Fibroblast of pulmonary artery (primary cell): ENCODE data around the gene SKOR1.

Experiments
- DNase-seq: peaks from one replicate; pipeline ENCODE4 v3.0.0-alpha.2; 2010; ENCODE audit warnings: low read depth
- H3K4me3 ChIP-seq: replicated peaks from 2 replicates; pipeline ENCODE4 v1.5.1; 2011; ENCODE audit warnings: low read depth, mild to moderate bottlenecking, control low read depth, low read length, moderate library complexity
- TF ChIP-seq, protein P1 (sequence below): IDR thresholded peaks from 2 replicates; pipeline ENCODE4 v1.5.1; 2011; ENCODE audit warnings: mild to moderate bottlenecking, control low read depth, low read length, inconsistent platforms; ENCODE audit errors: missing control alignments

The SKOR1 gene

DNA sequence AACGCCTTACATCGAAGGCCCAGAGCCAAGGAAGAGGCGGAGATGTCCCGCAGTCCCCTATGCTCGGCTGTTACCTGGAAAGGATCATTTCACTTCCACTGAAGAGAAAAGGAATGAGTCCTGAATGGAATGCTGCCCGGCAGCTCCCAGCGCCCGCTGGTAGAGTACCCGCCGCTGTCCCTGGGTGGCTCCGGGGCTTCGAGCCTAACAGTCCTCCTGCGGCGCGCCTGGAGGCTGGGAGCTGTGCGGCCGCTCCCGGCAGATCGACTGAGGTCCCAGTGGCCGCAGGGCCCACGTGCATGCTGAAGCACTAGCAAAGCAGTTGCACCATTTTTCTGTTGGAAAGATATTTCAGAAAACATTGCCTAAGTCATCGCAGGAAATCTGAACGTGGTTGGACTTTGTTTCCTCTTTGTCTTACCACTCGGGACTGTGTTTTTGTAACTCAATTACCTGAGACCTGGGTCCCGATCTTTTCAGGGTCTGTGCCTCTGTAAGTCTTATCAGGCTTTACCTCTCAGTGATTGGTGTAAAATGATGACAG is 13.6 kb downstream of the SKOR1 start:
- TF ChIP-seq, protein P1, sequence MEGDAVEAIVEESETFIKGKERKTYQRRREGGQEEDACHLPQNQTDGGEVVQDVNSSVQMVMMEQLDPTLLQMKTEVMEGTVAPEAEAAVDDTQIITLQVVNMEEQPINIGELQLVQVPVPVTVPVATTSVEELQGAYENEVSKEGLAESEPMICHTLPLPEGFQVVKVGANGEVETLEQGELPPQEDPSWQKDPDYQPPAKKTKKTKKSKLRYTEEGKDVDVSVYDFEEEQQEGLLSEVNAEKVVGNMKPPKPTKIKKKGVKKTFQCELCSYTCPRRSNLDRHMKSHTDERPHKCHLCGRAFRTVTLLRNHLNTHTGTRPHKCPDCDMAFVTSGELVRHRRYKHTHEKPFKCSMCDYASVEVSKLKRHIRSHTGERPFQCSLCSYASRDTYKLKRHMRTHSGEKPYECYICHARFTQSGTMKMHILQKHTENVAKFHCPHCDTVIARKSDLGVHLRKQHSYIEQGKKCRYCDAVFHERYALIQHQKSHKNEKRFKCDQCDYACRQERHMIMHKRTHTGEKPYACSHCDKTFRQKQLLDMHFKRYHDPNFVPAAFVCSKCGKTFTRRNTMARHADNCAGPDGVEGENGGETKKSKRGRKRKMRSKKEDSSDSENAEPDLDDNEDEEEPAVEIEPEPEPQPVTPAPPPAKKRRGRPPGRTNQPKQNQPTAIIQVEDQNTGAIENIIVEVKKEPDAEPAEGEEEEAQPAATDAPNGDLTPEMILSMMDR, result no peak
- DNase-seq, result peak; percentile 53
- peak overlapping the region; percentile 8 for H3K4me3 ChIP-seq

DNA sequence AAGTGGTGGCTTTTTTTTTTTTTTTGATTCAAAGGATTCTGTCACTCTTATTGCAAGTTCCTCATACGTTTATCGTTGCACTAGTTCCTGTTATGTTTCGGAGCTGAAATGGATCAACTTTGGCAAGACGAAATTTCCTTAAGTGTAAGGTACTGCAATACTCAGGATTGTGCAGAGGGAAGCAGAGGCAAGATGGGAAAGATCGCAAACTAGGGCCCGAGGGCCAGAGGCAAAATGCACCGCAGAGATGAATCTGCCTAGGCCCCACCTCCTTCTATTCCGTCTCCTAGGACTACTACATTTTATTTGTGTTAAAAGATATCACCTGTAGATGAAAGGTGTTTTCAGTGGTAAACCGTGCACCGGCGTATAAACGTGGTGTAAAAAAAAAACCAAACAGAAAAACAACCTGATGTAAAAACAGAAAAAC is 14.2 kb downstream of the SKOR1 start:
- peak; percentile 47 for DNase-seq
- H3K4me3 ChIP-seq, result peak overlapping the region; percentile 89
- TF ChIP-seq, protein P1, result no peak

DNA sequence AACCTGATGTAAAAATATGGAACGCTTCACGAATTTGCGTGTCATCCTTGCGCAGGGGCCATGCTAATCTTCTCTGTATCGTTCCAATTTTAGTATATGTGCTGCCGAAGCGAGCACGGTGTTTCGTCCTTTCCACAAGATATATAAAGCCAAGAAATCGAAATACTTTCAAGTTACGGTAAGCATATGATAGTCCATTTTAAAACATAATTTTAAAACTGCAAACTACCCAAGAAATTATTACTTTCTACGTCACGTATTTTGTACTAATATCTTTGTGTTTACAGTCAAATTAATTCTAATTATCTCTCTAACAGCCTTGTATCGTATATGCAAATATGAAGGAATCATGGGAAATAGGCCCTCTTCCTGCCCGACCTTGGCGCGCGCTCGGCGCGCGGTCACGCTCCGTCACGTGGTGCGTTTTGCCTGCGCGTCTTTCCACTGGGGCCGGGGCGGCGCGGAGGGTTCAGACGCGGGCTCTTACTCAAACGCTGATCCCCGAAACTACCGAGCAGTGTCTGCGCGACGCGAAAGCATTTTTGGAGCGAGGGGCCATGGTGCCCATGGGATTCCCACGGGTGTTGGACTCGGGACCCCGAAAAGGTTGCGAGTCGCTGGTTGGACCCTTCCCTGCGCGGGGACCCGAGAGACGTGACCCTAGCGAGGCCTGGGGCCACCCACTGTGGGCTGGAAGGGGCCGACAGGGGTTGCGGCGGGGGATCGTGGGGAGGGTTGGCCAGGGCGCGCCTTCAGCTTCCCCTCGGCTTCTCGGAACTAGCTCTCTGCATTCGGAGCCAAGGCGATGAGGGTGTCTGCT is 14.8 kb downstream of the SKOR1 start, which contains the start of gene RNU6-1:
Gene RNU6-1 (minus strand): TSS at position 117 of the 820 bp plus-strand sequence.
- DNase-seq, result peak; percentile 94
- H3K4me3 ChIP-seq, result peak within 1 kb of the TSS; percentile 89
- TF ChIP-seq, protein P1, result no peak

DNA sequence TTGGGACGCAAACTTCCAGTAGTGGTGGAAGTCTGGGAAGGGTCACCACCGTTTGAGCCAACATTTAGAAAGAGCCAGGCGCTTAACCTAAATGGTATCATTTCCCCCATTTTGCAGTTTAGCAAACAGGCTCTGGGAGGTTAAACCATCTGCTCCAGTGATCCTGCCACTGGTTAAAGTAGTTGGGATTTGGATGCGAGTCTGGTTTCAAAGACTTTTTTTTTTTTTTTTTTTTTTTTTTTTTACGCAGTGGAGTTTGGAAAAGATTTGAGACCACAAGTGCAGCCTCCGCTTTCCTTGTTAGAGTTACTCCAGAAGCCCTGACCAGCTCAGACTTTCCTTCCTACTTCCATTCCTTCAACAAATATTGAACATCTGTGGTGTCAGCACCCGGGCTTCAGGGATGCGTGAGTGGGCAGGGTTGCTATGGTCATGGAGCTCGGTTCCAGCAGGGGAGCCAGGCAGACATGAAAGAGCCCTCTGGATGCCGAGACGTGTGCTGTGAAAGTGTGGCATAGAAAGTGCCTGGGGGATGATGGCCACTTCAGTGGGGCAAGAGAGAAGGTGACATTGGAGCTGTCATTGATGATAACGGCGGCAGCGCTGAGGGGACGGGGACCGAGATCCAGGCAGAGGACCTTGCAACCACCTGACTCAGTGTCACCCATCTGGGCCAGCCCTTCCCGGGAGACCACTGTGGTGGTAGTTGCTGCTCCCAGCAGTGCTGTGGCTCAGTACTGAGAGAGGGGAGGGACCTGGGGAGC is 15.6 kb downstream of the SKOR1 start:
- DNase-seq, result peak; percentile 52

DNA sequence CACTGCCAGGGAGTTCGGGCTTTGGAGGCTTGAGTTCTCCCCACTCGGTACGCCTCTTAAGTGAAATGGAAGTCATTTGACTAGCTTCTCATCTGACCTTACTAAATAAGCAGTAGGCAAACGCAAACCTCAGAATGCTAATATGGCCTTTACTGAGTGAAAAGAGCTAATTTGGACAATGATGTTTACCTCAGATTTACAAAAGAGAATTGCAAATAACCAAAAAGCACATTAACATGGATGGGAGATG is 16.1 kb downstream of the SKOR1 start:
- TF ChIP-seq, protein P1, result no peak

More for the DNA sequence above, 15.6 kb downstream of the SKOR1 start:
- peak overlapping the region; percentile 89 for H3K4me3 ChIP-seq
- TF ChIP-seq, protein P1, result peak; percentile 5

DNA sequence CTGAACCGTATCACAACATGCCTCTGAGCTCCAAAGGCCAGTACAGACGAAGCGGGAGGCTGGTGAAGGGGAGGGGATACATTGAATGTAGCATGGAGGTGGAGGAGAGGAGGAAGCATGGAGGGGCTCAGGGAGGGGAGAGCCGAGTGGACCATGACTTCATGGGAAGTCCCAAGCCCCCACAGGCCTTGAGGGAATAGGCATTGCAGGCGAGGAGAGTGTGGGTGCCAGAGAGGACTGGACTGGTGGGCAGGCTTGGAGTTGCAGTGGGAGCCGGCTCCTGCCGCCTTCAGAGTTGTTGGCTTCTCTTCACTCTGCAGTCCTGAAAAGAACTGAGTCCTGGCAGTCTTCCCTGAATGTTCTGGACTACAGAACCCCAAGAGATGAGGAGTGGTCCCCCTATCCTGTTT is 17.8 kb downstream of the SKOR1 start:
- TF ChIP-seq, protein P1, result no peak

More for the DNA sequence above, 16.1 kb downstream of the SKOR1 start:
- DNase-seq, result no peak
- H3K4me3 ChIP-seq, result no peak overlapping the region

More for the DNA sequence above, 17.8 kb downstream of the SKOR1 start:
- DNase-seq, result no peak
- no peak overlapping the region for H3K4me3 ChIP-seq
